PC-3 (cell line): ENCODE measurements around the gene ALDH7A1.

ENCODE experiments used
- CTCF ChIP-seq: fragments of 300-600 bp; sonication (generic); conservative IDR thresholded peaks from 2 replicates; pipeline ENCODE4 v1.5.1; 2017; ENCODE audit warnings: antibody characterized with exemption, low read depth, mild to moderate bottlenecking, low read length
- EZH2phosphoT487 ChIP-seq: fragments of 300-600 bp; sonication (generic); IDR thresholded peaks from 2 replicates; pipeline ENCODE4 v1.6.1; 2018; ENCODE audit warnings: mild to moderate bottlenecking, antibody characterized with exemption, low read length, borderline replicate concordance

- TF ChIP-seq CTCF (no peak), EZH2phosphoT487 (no peak)
These were observed 29.5 kb upstream of the ALDH7A1 start for GRCh38 chr5:126624534-126624933.
